GM18499 (cell line): ENCODE results near the gene F2R.
"Not testable (repeated sequence)": the region's sequence is repeated elsewhere in the genome, so short reads cannot be mapped to it uniquely, and the experiment has no call there.

Experiments
- ATAC-seq: cut with Tn5 transposase; IDR thresholded peaks from one replicate; pipeline ENCODE4 v1.9.1; 2021; ENCODE audit warnings: moderate number of reproducible peaks; ENCODE audit not compliant: insufficient read depth, unreplicated experiment

Gene F2R

DNA sequence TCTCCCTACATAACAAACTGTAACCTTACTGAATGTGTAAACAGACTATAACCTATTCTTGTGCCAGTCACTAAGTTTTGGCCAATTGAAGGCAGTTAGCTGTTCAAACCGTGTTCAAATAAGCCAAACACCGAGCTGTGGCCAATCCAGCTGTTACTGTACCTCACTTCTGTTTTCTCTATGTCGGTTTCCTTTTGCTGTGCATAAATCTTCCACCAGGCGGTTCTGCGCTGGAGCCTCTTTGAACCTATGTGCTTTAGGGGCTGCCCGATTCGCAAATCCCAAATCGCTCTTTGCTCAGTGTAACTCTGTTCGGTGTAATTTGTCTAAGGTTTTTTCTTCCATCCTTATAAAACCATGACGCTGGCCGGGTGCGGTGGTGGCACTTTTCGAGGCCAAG, 31.8 kb downstream of the F2R start:
- no peak for ATAC-seq

DNA sequence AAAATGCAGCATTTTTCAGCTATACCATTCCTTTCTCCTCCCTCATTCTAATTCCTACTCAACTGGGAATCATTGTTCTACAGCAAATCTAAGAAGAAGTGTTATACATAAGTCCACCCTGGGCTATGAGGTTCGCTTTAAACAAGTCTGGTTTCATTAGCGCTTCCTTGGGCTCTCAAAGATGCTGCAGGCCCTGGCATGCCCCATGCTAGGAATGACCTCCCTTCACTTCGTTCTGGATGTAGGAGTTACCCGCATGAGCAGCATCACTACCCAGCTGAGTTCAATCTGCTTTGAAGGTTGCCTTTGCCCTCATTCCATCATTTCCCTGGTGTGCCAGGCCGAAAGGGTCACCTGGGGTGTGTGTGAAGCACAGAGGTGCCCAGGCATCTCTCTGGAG, 35.4 kb downstream of the F2R start:
- no peak for ATAC-seq

DNA sequence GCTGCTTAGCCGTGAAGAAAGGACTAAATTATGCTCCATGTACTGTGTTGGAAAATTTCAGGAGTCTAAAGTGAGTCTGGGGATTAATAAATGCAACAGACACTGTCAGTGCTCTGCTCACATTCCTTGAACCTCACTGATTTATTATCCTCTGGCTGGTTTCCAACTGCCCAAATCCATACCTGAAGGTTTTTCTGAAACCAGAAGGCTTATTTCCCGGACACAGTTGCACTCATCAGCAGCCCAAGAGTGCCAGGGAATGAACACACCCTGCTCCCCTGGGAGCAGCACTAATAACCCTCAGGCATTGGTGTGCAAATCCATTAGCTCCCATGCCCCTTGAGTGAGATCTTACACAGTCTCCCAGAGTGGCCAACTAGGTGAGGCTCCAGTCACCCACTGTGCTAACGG, 38.7 kb downstream of the F2R start:
- ATAC-seq = no peak

DNA sequence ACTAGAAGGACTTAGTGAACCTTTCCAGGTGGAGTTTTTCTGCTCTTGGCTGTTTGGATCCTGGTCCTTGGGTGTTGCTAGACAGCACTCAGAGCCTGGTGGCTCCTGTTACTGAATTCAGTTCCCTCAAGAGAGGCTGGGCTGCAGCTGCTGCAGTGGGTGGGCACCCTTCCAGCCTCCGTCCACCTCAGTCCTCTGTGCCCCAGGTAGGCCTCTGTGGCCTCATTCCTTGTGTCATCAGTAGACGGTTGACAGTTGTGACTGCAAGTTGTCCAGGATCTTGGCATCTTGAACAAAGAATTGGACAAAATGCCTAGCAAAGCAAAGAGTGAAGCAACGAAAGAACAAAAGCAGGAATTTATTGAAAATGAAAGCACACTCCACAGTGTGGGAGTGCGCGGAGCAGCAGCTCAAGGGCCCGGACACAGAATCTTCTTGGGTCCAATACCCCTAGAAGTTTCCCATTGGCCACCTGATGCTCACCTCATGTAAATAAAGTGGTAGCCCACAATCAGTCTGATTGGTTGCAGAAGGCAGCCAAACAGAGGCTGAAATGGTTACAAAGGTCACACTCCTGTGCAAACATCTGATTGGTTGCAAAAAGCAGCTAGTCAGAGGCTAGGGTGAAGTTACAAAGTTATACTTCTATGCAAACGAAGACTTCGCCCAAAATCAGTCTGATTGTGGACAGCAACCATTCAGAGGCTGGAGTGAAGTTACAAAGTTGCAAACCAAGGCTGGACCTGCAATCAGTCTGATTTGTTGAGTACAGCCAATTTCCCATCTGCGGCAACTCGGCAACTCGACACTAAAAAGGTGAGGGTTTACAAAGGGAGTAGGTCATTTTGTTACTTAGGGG, 40.1 kb downstream of the F2R start:
- ATAC-seq = no peak

- ATAC-seq = no peak
Measured at GRCh38 chr5:76757049-76757448, 41.1 kb downstream of the F2R start.

DNA sequence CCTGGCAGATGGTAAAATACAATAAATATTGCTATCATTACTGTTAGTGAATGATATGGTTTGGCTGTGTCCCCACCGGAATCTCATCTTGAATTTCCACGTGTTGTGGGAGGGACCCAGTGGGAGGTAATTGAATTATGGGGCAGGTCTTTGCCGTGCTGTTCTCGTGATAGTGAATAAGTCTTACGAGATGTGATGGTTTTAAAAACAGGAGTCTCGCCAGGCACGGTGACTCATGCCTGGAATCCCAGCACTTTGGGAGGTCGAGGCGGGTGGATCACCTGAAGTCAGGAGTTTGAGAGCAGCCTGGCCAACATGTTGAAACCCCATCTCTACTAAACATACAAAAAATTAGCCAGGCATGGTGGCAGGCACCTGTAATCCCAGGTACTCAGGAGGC, 45.2 kb downstream of the F2R start:
- not testable (repeated sequence) for ATAC-seq

DNA sequence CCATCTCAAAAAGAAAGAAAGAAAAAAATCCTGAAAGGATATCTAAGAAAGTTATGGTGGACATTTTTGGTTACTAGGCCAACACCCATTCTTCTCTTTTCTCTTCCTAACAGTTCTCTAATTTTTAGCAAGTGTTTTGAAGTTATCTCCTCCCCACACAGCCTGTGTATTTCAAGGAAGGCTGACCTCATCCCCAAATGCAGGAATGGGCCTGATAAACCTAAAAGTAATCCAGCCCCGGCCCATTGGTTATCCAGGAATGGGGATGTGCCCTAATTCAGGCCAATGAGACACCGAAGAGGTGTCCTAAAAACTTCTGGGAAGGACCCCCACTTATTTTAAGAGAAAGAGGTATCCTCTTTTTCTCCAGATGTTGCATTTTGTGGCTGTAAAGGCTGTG, 46.6 kb downstream of the F2R start:
- ATAC-seq = no peak

DNA sequence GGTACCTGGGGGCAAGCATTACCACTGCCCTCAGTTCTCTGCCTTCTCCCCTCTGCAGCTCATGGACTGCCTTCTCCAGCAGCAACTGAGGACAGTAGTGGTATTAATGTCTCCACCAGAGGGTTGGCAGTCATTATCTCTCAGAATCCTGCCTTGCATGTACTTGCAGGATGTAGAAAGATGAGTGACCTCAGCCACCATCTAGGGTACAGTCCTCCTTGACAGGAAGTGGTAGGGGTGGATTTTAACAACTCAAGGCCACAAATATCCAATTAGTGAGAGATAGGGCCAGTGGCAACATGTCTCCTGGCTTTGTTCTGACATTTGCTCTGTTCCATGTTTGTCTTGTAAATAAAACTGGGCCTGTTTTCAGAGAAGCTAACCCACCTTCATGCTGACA, 47.2 kb downstream of the F2R start:
- ATAC-seq = no peak

GRCh38 chr5:76764374-76764773, 48.4 kb downstream of the F2R start:
- ATAC-seq = no peak

DNA sequence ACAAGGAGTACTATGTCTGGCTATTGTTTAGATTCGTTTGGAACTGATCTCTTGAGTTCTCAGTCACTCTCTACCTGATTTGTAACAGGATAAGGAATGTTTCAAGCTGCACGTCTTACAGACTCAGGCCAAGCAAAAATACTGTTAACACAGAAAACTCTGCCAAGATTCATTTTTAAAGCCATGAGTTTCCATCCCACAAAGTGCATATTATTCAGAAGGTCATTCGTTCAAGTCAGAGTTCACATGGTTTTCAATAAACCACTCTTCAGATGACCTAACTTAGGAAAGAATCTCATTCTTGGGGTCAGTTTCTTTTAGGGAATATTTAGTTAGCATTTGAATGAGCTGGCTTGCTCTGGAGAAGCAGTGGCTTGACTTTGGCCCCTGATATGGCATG, 49.3 kb downstream of the F2R start:
- ATAC-seq = no peak

- ATAC-seq = no peak
Measured at GRCh38 chr5:76766746-76767145, 50.8 kb downstream of the F2R start.

DNA sequence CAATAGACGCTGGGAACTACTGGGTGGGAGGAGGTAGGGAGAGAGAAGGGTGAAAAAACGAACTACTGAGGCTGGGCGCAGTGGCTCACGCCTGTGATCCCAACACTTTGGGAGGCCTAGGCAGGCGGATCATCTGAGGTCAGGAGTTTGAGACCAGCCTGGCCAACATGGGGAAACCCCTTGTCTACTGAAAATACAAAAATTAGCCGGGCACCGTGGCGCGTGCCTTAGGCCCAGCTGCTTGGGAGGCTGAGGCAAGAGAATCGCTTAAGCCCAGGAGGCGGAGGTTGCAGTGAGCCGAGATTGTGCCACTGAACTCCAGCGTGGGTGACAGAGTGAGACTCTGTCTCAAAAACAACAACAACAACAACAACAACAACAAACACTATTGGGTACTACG, 55.1 kb downstream of the F2R start:
- not testable (repeated sequence) for ATAC-seq

DNA sequence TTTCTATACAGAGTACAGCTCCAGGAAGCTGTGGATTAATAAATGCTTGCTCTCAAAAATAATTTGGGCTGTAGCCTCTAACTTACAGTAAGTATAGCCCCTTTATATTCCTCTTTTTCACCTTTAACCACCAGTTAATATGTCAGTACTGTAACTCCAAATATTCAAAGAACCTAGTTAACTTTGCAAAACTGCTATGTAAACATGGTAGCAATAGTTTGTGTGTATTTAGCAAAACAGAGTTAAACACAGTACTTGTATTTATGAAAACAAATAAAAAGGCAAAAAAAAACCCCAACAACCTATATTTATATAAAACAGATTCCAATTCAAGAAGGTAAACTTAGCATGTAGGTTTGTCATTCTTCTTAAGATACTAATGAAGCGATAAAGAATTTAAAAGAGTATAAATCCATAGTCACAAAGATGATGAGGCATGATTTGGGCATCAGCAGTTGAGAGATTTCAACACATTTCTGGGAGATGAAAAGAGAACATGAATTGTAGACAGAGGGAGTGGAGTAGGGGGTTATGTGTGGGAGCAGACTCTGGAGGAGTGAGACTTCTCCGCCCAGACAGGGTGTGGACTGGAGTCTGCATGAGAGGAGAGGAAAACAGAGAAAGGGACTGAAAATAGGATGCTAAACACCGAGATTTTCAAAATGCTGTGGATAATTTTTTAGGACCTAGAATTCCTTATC, 55.9 kb downstream of the F2R start:
- no peak for ATAC-seq

GRCh38 chr5:76775921-76776320, 60.0 kb downstream of the F2R start:
- no peak for ATAC-seq

- no peak for ATAC-seq
Measured at GRCh38 chr5:76776391-76776790, 60.5 kb downstream of the F2R start.

- not testable (repeated sequence) for ATAC-seq
Measured at GRCh38 chr5:76780616-76781015, 64.7 kb downstream of the F2R start.

GRCh38 chr5:76781775-76782174, 65.8 kb downstream of the F2R start:
- ATAC-seq = no peak

GRCh38 chr5:76782444-76782843, 66.5 kb downstream of the F2R start:
- ATAC-seq = no peak
